Stimulated activated CD4-positive, alpha-beta T cell treated with anti-CD3 and anti-CD28 coated beads, Interleukin-2, amount 100 ng/mL, for 4 hours (primary cell): ENCODE measurements around the gene WDR83.
"Not testable (repeated sequence)": the region's sequence is repeated elsewhere in the genome, so short reads cannot be mapped to it uniquely, and the experiment has no call there.

Experiments
- DNase-seq: peaks from one replicate; pipeline ENCODE4 v3.0.0-alpha.2; 2020; ENCODE audit warnings: low read depth

WDR83 gene

GRCh38 chr19:12656899-12657571, 9.6 kb upstream of the WDR83 start:
- no peak for DNase-seq

- no peak for DNase-seq
Observed at GRCh38 chr19:12657966-12658365, 8.6 kb upstream of the WDR83 start.

- no peak for DNase-seq
Observed at GRCh38 chr19:12660980-12661379, 5.6 kb upstream of the WDR83 start.

GRCh38 chr19:12664406-12665280, 2.0 kb upstream of the WDR83 start:
- no peak for DNase-seq

- no peak for DNase-seq
Observed at GRCh38 chr19:12665281-12665573, 1.4 kb upstream of the WDR83 start.

GRCh38 chr19:12665671-12666264, 839 bp upstream of the WDR83 start:
- DNase-seq = no peak

GRCh38 chr19:12667731-12668302, 1.2 kb downstream of the WDR83 start:
- no peak for DNase-seq

GRCh38 chr19:12668346-12668745, 1.7 kb downstream of the WDR83 start:
- no peak for DNase-seq

- peak; percentile 57 for DNase-seq
Observed at GRCh38 chr19:12668932-12669269, 2.3 kb downstream of the WDR83 start.

- DNase-seq = peak; percentile 56
Observed at GRCh38 chr19:12669270-12670158, 2.9 kb downstream of the WDR83 start.

- no peak for DNase-seq
Observed at GRCh38 chr19:12670159-12670928, 3.7 kb downstream of the WDR83 start.

GRCh38 chr19:12672744-12673143, 6.1 kb downstream of the WDR83 start:
- DNase-seq = no peak

GRCh38 chr19:12675399-12675798, 8.8 kb downstream of the WDR83 start:
- no peak for DNase-seq

- no peak for DNase-seq
Observed at GRCh38 chr19:12675940-12676339, 9.3 kb downstream of the WDR83 start.

GRCh38 chr19:12676384-12676792, 9.8 kb downstream of the WDR83 start:
- DNase-seq = peak; percentile 77

GRCh38 chr19:12676928-12677327, 10.3 kb downstream of the WDR83 start:
- DNase-seq = no peak

GRCh38 chr19:12678039-12678438, 11.4 kb downstream of the WDR83 start:
- not testable (repeated sequence) for DNase-seq

- no peak for DNase-seq
Observed at GRCh38 chr19:12680034-12680433, 13.4 kb downstream of the WDR83 start.

- peak; percentile 89 for DNase-seq
Observed at GRCh38 chr19:12681074-12681987, 14.7 kb downstream of the WDR83 start, which contains the start of gene DHPS. TSS of gene DHPS (minus strand) at chr19:12681880. CDS start at chr19:12681766, 114 bp downstream.

- no peak for DNase-seq
Observed at GRCh38 chr19:12685831-12686230, 19.2 kb downstream of the WDR83 start.
